HepG2 (cell line): ENCODE data around the gene CA11. TPM values are rescaled to one million over a fixed set of nuclear protein-coding genes. Genes with fewer than 3 reads are reported as not detected.

Experiments
- FIP1L1 ChIP-seq: fragments of 200-400 bp; formaldehyde crosslinking; IDR thresholded peaks from 2 replicates; pipeline ENCODE4 v1.6.1; 2018; ENCODE audit warnings: low read depth, mild to moderate bottlenecking, low read length, moderate library complexity, borderline replicate concordance; ENCODE audit not compliant: insufficient read depth
- FOXC1 ChIP-seq: sonication (generic); formaldehyde crosslinking; IDR thresholded peaks from 2 replicates; pipeline ENCODE4 v1.8.0; 2022; ENCODE audit warnings: mild to moderate bottlenecking, missing genetic modification reagents, borderline replicate concordance
- FOXK2 ChIP-seq: fragments of 450-650 bp; IDR thresholded peaks from 2 replicates; pipeline ENCODE4 v1.6.1; 2016
- JARID2 ChIP-seq: sonication (generic); formaldehyde crosslinking; IDR thresholded peaks from 2 replicates; pipeline ENCODE4 v1.8.1; 2023; ENCODE audit warnings: missing genetic modification reagents, inconsistent platforms; ENCODE audit not compliant: insufficient replicate concordance
- KMT2A ChIP-seq: sonication (generic); formaldehyde crosslinking; IDR thresholded peaks from 2 replicates; pipeline ENCODE4 v1.4.0; 2020; ENCODE audit warnings: missing genetic modification reagents
- MXI1 ChIP-seq: IDR thresholded peaks from 3 replicates; pipeline ENCODE4 v1.6.1; 2012; ENCODE audit warnings: low read depth, low read length, inconsistent platforms, borderline replicate concordance
- NR2F6 ChIP-seq, 2 experiments: IDR thresholded peaks; 2 replicates each; pipeline ENCODE4 v1.6.1; 2016; ENCODE audit warnings: antibody characterized with exemption in 1 of 2, mild to moderate bottlenecking in 1 of 2
- SOX5 ChIP-seq: IDR thresholded peaks from 2 replicates; pipeline ENCODE4 v1.6.1; 2016; ENCODE audit warnings: borderline replicate concordance
- SP5 ChIP-seq: IDR thresholded peaks from 2 replicates; pipeline ENCODE4 v1.6.1; 2016; ENCODE audit warnings: low read depth, borderline replicate concordance
- TARDBP ChIP-seq: sonication (generic); formaldehyde crosslinking; IDR thresholded peaks from 2 replicates; pipeline ENCODE4 v1.8.0; 2022; ENCODE audit warnings: mild to moderate bottlenecking, missing genetic modification reagents
- ZBTB44 ChIP-seq: sonication (generic); formaldehyde crosslinking; IDR thresholded peaks from 2 replicates; pipeline ENCODE4 v1.4.0; 2020; ENCODE audit warnings: missing genetic modification reagents
- ZFP37 ChIP-seq: sonication (generic); formaldehyde crosslinking; IDR thresholded peaks from 2 replicates; pipeline ENCODE4 v1.4.0; 2020; ENCODE audit warnings: missing genetic modification reagents, borderline replicate concordance
- ZFP90 ChIP-seq: sonication (generic); formaldehyde crosslinking; IDR thresholded peaks from 2 replicates; pipeline ENCODE4 v1.8.0; 2022; ENCODE audit warnings: missing genetic modification reagents, mild to moderate bottlenecking, inconsistent platforms, borderline replicate concordance
- ZIK1 ChIP-seq: sonication (generic); formaldehyde crosslinking; IDR thresholded peaks from 2 replicates; pipeline ENCODE4 v1.5.0; 2020; ENCODE audit warnings: mild to moderate bottlenecking, low read depth, missing genetic modification reagents, borderline replicate concordance
- ZNF564 ChIP-seq: sonication (generic); formaldehyde crosslinking; IDR thresholded peaks from 2 replicates; pipeline ENCODE4 v1.8.1; 2023; ENCODE audit warnings: mild to moderate bottlenecking, missing genetic modification reagents
- ZNF629 ChIP-seq: sonication (generic); formaldehyde crosslinking; conservative IDR thresholded peaks from 2 replicates; pipeline ENCODE4 v1.5.0; 2020; ENCODE audit warnings: missing genetic modification reagents
- ZNF709 ChIP-seq: sonication (generic); formaldehyde crosslinking; IDR thresholded peaks from 2 replicates; pipeline ENCODE4 v1.5.0; 2020; ENCODE audit warnings: mild to moderate bottlenecking, missing genetic modification reagents
- polyA plus RNA-seq, 8 experiments: library from polyadenylated mRNA; depleted of rRNA in 3 of 8; stranded (reverse) in 7 of 8; unstranded in 1 of 8; fragments of >200 nt; fragmentation: Illumina TruSeq in 4 of 8; extraction: Trizol in 4 of 8; gene quantifications; 2 replicates each; pipeline versions ENCODE4 v1.2.1 to v1.2.3, GENCODE V29; 2011 to 2016; ENCODE audit warnings: low read depth in 4 of 8, missing spikeins in 1 of 8, mixed read lengths in 1 of 8; ENCODE audit not compliant: insufficient read depth in 1 of 8
- total RNA-seq, 5 experiments: library from RNA; depleted of rRNA; stranded (reverse); fragments of >200 nt; fragmentation: Illumina TruSeq; extraction: Trizol; gene quantifications; 2 replicates each; pipeline ENCODE4 v1.2.3, GENCODE V29; 2016; ENCODE audit warnings: low read depth in 1 of 5
- TF ChIP-seq, protein P1 (sequence below): sonication (generic); formaldehyde crosslinking; conservative IDR thresholded peaks from 2 replicates; pipeline ENCODE4 v1.4.0; 2020; ENCODE audit warnings: mild to moderate bottlenecking, missing genetic modification reagents, moderate library complexity
- TF ChIP-seq, protein P2 (sequence below): sonication (generic); formaldehyde crosslinking; IDR thresholded peaks from 2 replicates; pipeline ENCODE4 v1.5.0; 2020; ENCODE audit warnings: mild to moderate bottlenecking, missing genetic modification reagents, borderline replicate concordance
- TF ChIP-seq, protein P3 (sequence below): sonication (generic); formaldehyde crosslinking; IDR thresholded peaks from 2 replicates; pipeline ENCODE4 v1.4.0; 2020; ENCODE audit warnings: missing genetic modification reagents; ENCODE audit errors: not compliant biosample characterization
- TF ChIP-seq, protein P4 (sequence below): sonication (generic); formaldehyde crosslinking; IDR thresholded peaks from 2 replicates; pipeline ENCODE4 v1.4.0; 2020; ENCODE audit warnings: mild to moderate bottlenecking, missing genetic modification reagents

CA11 gene
- total and polyA plus RNA-seq, 2 of the 13 experiments (the other 11 are each of a cell fraction or from before 2014, with no cell fraction given): 0.41 to 0.58 TPM

- no peak for TF ChIP-seq ZBTB44 (CRISPR knock-in tag)
- TF ChIP-seq, protein P1, sequence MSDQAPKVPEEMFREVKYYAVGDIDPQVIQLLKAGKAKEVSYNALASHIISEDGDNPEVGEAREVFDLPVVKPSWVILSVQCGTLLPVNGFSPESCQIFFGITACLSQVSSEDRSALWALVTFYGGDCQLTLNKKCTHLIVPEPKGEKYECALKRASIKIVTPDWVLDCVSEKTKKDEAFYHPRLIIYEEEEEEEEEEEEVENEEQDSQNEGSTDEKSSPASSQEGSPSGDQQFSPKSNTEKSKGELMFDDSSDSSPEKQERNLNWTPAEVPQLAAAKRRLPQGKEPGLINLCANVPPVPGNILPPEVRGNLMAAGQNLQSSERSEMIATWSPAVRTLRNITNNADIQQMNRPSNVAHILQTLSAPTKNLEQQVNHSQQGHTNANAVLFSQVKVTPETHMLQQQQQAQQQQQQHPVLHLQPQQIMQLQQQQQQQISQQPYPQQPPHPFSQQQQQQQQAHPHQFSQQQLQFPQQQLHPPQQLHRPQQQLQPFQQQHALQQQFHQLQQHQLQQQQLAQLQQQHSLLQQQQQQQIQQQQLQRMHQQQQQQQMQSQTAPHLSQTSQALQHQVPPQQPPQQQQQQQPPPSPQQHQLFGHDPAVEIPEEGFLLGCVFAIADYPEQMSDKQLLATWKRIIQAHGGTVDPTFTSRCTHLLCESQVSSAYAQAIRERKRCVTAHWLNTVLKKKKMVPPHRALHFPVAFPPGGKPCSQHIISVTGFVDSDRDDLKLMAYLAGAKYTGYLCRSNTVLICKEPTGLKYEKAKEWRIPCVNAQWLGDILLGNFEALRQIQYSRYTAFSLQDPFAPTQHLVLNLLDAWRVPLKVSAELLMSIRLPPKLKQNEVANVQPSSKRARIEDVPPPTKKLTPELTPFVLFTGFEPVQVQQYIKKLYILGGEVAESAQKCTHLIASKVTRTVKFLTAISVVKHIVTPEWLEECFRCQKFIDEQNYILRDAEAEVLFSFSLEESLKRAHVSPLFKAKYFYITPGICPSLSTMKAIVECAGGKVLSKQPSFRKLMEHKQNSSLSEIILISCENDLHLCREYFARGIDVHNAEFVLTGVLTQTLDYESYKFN (CRISPR knock-in tag): 0 out of 2 replicates have a peak, but pooled peaks have one; percentile 14
- TF ChIP-seq KMT2A (CRISPR knock-in tag): no peak
- TF ChIP-seq, protein P2, sequence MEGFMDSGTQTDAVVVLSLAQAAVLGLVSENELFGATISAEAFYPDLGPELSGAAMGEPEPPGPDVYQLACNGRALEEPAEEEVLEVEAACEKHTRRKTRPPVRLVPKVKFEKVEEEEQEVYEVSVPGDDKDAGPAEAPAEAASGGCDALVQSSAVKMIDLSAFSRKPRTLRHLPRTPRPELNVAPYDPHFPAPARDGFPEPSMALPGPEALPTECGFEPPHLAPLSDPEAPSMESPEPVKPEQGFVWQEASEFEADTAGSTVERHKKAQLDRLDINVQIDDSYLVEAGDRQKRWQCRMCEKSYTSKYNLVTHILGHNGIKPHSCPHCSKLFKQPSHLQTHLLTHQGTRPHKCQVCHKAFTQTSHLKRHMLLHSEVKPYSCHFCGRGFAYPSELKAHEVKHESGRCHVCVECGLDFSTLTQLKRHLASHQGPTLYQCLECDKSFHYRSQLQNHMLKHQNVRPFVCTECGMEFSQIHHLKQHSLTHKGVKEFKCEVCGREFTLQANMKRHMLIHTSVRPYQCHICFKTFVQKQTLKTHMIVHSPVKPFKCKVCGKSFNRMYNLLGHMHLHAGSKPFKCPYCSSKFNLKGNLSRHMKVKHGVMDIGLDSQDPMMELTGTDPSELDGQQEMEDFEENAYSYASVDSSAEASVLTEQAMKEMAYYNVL (CRISPR knock-in tag): peak; percentile 46; the same call in 1 of the 2 replicates
- TF ChIP-seq ZFP37 (CRISPR knock-in tag): no peak
- no peak for TF ChIP-seq ZNF629 (CRISPR knock-in tag)
- TF ChIP-seq NR2F6 (IDR thresholded peaks at IDR 0.05): no peak
- TF ChIP-seq NR2F6 (CRISPR knock-in tag; IDR thresholded peaks at IDR 0.05): peak; percentile 35; the same call in 1 of the 2 replicates
- TF ChIP-seq TARDBP (CRISPR knock-in tag): no peak
- no peak for TF ChIP-seq ZIK1
- TF ChIP-seq SP5 (CRISPR knock-in tag): peak; percentile 84
- TF ChIP-seq SOX5 (CRISPR knock-in tag): 0 out of 2 replicates have a peak, but pooled peaks have one; percentile 23
- no peak for TF ChIP-seq ZNF564 (CRISPR knock-in tag)
- no peak for TF ChIP-seq FIP1L1
- no peak for TF ChIP-seq JARID2 (CRISPR knock-in tag)
- TF ChIP-seq FOXC1 (CRISPR knock-in tag): no peak
- TF ChIP-seq, protein P3, sequence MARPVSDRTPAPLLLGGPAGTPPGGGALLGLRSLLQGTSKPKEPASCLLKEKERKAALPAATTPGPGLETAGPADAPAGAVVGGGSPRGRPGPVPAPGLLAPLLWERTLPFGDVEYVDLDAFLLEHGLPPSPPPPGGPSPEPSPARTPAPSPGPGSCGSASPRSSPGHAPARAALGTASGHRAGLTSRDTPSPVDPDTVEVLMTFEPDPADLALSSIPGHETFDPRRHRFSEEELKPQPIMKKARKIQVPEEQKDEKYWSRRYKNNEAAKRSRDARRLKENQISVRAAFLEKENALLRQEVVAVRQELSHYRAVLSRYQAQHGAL (CRISPR knock-in tag): no peak
- TF ChIP-seq FOXK2: no peak
- TF ChIP-seq MXI1: no peak
- no peak for TF ChIP-seq ZNF709 (CRISPR knock-in tag)
- TF ChIP-seq, protein P4, sequence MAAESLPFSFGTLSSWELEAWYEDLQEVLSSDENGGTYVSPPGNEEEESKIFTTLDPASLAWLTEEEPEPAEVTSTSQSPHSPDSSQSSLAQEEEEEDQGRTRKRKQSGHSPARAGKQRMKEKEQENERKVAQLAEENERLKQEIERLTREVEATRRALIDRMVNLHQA (CRISPR knock-in tag): no peak
- TF ChIP-seq ZFP90 (CRISPR knock-in tag): no peak
Observed at GRCh38 chr19:48646001-48646721, at the start of gene CA11 (continued).
